Measurements from ENCODE around the gene PDXDC1. TPM values are rescaled to one million over a fixed set of nuclear protein-coding genes. Genes with fewer than 3 reads are reported as not detected.
"Not testable (repeated sequence)": the region's sequence is repeated elsewhere in the genome, so short reads cannot be mapped to it uniquely, and the experiment has no call there.

The PDXDC1 gene
- total RNA-seq, 1 donor from 2014 or later: 68.9 TPM

- CTCF ChIA-PET: no interaction called here
- Mint-ChIP-seq H3K27ac (no peak overlapping the region), H3K4me3 (no peak overlapping the region), H3K36me3 (ENCODE audit: low read depth) (peaks cover 91% of the 10 kb centered on the region), H3K4me1 (no peaks in the 10 kb centered on the region), H3K9me3 (no peaks in the 10 kb centered on the region), H3K27me3 (no peaks in the 10 kb centered on the region)
- no peak for DNase-seq
- TF ChIP-seq CTCF (IDR thresholded peaks at IDR 0.05): no peak
- ATAC-seq (ENCODE audit: low read depth): no peak
- POLR2A ChIA-PET: no interaction called here
- intact Hi-C loops (cut with micrococcal nuclease): no loop called here
These were observed 62.9 kb downstream of the PDXDC1 start for GRCh38 chr16:15037745-15038144.

GRCh38 chr16:15038689-15039088 lies 63.9 kb downstream of the PDXDC1 start:
- Mint-ChIP-seq H3K4me3 (no peak overlapping the region), H3K36me3 (ENCODE audit: low read depth) (peaks cover 85% of the 10 kb centered on the region), H3K9me3 (no peaks in the 10 kb centered on the region), H3K4me1 (no peaks in the 10 kb centered on the region), H3K27ac (no peak overlapping the region), H3K27me3 (no peaks in the 10 kb centered on the region)
- POLR2A ChIA-PET: no interaction called here
- no peak for TF ChIP-seq CTCF (IDR thresholded peaks at IDR 0.05)
- ATAC-seq (ENCODE audit: low read depth): no peak
- DNase-seq: no peak
- CTCF ChIA-PET: no interaction called here
- intact Hi-C loops (cut with micrococcal nuclease): no loop called here

GRCh38 chr16:15041271-15042004 lies 66.6 kb downstream of the PDXDC1 start:
- CTCF ChIA-PET: no interaction called here
- Mint-ChIP-seq H3K27ac (peak overlapping the region; percentile 24), H3K9me3 (no peaks in the 10 kb centered on the region), H3K36me3 (ENCODE audit: low read depth) (peaks cover 72% of the 10 kb centered on the region), H3K4me3 (no peak overlapping the region), H3K27me3 (no peaks in the 10 kb centered on the region), H3K4me1 (no peaks in the 10 kb centered on the region)
- intact Hi-C loops (cut with micrococcal nuclease): no loop called here
- no peak for ATAC-seq (ENCODE audit: low read depth)
- DNase-seq: no peak
- POLR2A ChIA-PET: no interaction called here
- TF ChIP-seq CTCF (IDR thresholded peaks at IDR 0.05): no peak

GRCh38 chr16:15043344-15043743 lies 68.5 kb downstream of the PDXDC1 start:
- DNase-seq (no peak), ATAC-seq (ENCODE audit: low read depth) (no peak)
- POLR2A ChIA-PET: no interaction called here
- Mint-ChIP-seq H3K4me1 (no peaks in the 10 kb centered on the region), H3K27ac (no peak overlapping the region), H3K36me3 (ENCODE audit: low read depth) (peaks cover 64% of the 10 kb centered on the region), H3K4me3 (no peak overlapping the region), H3K27me3 (no peaks in the 10 kb centered on the region), H3K9me3 (no peaks in the 10 kb centered on the region)
- intact Hi-C loops (cut with micrococcal nuclease): no loop called here
- no peak for TF ChIP-seq CTCF (IDR thresholded peaks at IDR 0.05)
- CTCF ChIA-PET: no interaction called here

- Mint-ChIP-seq H3K27ac (no peak overlapping the region), H3K36me3 (ENCODE audit: low read depth) (peaks cover 55% of the 10 kb centered on the region), H3K27me3 (no peaks in the 10 kb centered on the region), H3K4me1 (no peaks in the 10 kb centered on the region), H3K9me3 (no peaks in the 10 kb centered on the region), H3K4me3 (no peak overlapping the region)
- intact Hi-C loops (cut with micrococcal nuclease): no loop called here
- ChIA-PET CTCF (no interaction called here), POLR2A (no interaction called here)
- ATAC-seq (ENCODE audit: low read depth): no peak
- DNase-seq: no peak
- no peak for TF ChIP-seq CTCF (IDR thresholded peaks at IDR 0.05)
These were observed 69.5 kb downstream of the PDXDC1 start for GRCh38 chr16:15044286-15044685.

- H3K4me3 Mint-ChIP-seq; intact Hi-C loops (cut with micrococcal nuclease); H3K27me3 Mint-ChIP-seq; H3K9me3 Mint-ChIP-seq; DNase-seq; H3K27ac Mint-ChIP-seq; H3K4me1 Mint-ChIP-seq; CTCF ChIA-PET; ATAC-seq (ENCODE audit: low read depth): not testable (repeated sequence)
- POLR2A ChIA-PET: interaction anchor here (0.7 to 0.8 kb wide), 2 partner anchors 70 to 523 kb away, joined by 3 to 6 read pairs; partner anchors contain the start of gene PDXDC1
- peaks cover 45% of the 10 kb centered on the region for H3K36me3 Mint-ChIP-seq (ENCODE audit: low read depth)
These were observed 70.4 kb downstream of the PDXDC1 start for GRCh38 chr16:15045270-15045669.

Measured in activated B cell treated with CpG ODN at 0.5 μM for 24 hours (primary cell).